Measurements from ENCODE around the gene RMDN2. TPM values are rescaled to one million over a fixed set of nuclear protein-coding genes. Genes with fewer than 3 reads are reported as not detected.

RMDN2 gene
- total and polyA plus RNA-seq, 2 experiments from 2014 or later, result 3.4 to 3.6 TPM

- Histone ChIP-seq H3K4me2 (no peak overlapping the region), H3K27me3 (ENCODE audit: insufficient read depth) (no peaks in the 10 kb centered on the region), H3F3A (replicated peaks; ENCODE audit: low read depth) (no peaks in the 10 kb centered on the region), H4K20me1 (replicated peaks; ENCODE audit: insufficient read depth) (no peaks in the 10 kb centered on the region), H3K4me3 (no peak overlapping the region), H3K4me1 (ENCODE audit: insufficient read depth) (peaks cover 1% of the 10 kb centered on the region; the same call in 1 of the 2 replicates), H3K36me3 (ENCODE audit: insufficient read depth) (no peaks in the 10 kb centered on the region), H2AFZ (peak overlapping the region; percentile 23; the same call in 1 of the 2 replicates), H3K9me2 (ENCODE audit: insufficient read depth) (no peaks in the 10 kb centered on the region), H3K27ac (ENCODE audit: low read depth) (no peak overlapping the region), H3K79me2 (replicated peaks; ENCODE audit: insufficient read depth) (no peaks in the 10 kb centered on the region)
- no peak overlapping the region for H3K27ac Mint-ChIP-seq
- ATAC-seq (peak; percentile 99), DNase-seq (ENCODE audit: low spot score) (peak; percentile 89)
- peaks cover 5% of the 10 kb centered on the region; the same call in 2 of the 3 replicates for H3K4me1 Mint-ChIP-seq
- TF ChIP-seq, protein P1, sequence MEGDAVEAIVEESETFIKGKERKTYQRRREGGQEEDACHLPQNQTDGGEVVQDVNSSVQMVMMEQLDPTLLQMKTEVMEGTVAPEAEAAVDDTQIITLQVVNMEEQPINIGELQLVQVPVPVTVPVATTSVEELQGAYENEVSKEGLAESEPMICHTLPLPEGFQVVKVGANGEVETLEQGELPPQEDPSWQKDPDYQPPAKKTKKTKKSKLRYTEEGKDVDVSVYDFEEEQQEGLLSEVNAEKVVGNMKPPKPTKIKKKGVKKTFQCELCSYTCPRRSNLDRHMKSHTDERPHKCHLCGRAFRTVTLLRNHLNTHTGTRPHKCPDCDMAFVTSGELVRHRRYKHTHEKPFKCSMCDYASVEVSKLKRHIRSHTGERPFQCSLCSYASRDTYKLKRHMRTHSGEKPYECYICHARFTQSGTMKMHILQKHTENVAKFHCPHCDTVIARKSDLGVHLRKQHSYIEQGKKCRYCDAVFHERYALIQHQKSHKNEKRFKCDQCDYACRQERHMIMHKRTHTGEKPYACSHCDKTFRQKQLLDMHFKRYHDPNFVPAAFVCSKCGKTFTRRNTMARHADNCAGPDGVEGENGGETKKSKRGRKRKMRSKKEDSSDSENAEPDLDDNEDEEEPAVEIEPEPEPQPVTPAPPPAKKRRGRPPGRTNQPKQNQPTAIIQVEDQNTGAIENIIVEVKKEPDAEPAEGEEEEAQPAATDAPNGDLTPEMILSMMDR (conservative IDR thresholded peaks at IDR 0.05; ENCODE audit: low read depth in 2 of 2), result peak; percentile 82 to 89
- TF ChIP-seq NANOG (IDR thresholded peaks at IDR 0.05; ENCODE audit: borderline replicate concordance), result no peak
- no peaks in the 10 kb centered on the region for H3K9me3 Mint-ChIP-seq
- H3K27me3 Mint-ChIP-seq (ENCODE audit: insufficient read depth, low read depth, poor library complexity), result peaks cover 7% of the 10 kb centered on the region
- no peak overlapping the region for H3K4me3 Mint-ChIP-seq
- no peaks in the 10 kb centered on the region for H3K36me3 Mint-ChIP-seq (ENCODE audit: low read depth)
Measured at GRCh38 chr2:37890893-37891495, 34.1 kb upstream of the RMDN2 start.

GRCh38 chr2:37891846-37892435 lies 33.1 kb upstream of the RMDN2 start:
- Histone ChIP-seq H4K20me1 (replicated peaks; ENCODE audit: insufficient read depth) (no peaks in the 10 kb centered on the region), H3K36me3 (ENCODE audit: insufficient read depth) (no peaks in the 10 kb centered on the region), H2AFZ (peak overlapping the region; percentile 23; the same call in 1 of the 2 replicates), H3K4me3 (no peak overlapping the region), H3K9me2 (ENCODE audit: insufficient read depth) (no peaks in the 10 kb centered on the region), H3K4me2 (no peak overlapping the region), H3K27ac (ENCODE audit: low read depth) (no peak overlapping the region), H3F3A (replicated peaks; ENCODE audit: low read depth) (no peaks in the 10 kb centered on the region), H3K4me1 (ENCODE audit: insufficient read depth) (no peaks in the 10 kb centered on the region), H3K79me2 (replicated peaks; ENCODE audit: insufficient read depth) (no peaks in the 10 kb centered on the region), H3K27me3 (ENCODE audit: insufficient read depth) (no peaks in the 10 kb centered on the region)
- DNase-seq (ENCODE audit: low spot score) (no peak), ATAC-seq (no peak)
- Mint-ChIP-seq H3K27ac (no peak overlapping the region), H3K4me3 (no peak overlapping the region), H3K4me1 (peaks cover 4% of the 10 kb centered on the region; the same call in 2 of the 3 replicates), H3K27me3 (ENCODE audit: insufficient read depth, low read depth, poor library complexity) (peaks cover 7% of the 10 kb centered on the region), H3K9me3 (no peaks in the 10 kb centered on the region), H3K36me3 (ENCODE audit: low read depth) (no peaks in the 10 kb centered on the region)
- TF ChIP-seq, protein P1 (conservative IDR thresholded peaks at IDR 0.05; ENCODE audit: low read depth in 2 of 2), result no peak
- TF ChIP-seq NANOG (IDR thresholded peaks at IDR 0.05; ENCODE audit: borderline replicate concordance) (no peak), ETS1 (IDR thresholded peaks at IDR 0.05) (no peak), CREB1 (CRISPR knock-in tag; IDR thresholded peaks at IDR 0.05; ENCODE audit: low read depth) (no peak), EZH2 (IDR thresholded peaks at IDR 0.05; ENCODE audit: low read depth, unreplicated experiment) (no peak), ZNF114 (CRISPR knock-in tag; IDR thresholded peaks at IDR 0.05) (no peak)
- TF ChIP-seq, protein P2, sequence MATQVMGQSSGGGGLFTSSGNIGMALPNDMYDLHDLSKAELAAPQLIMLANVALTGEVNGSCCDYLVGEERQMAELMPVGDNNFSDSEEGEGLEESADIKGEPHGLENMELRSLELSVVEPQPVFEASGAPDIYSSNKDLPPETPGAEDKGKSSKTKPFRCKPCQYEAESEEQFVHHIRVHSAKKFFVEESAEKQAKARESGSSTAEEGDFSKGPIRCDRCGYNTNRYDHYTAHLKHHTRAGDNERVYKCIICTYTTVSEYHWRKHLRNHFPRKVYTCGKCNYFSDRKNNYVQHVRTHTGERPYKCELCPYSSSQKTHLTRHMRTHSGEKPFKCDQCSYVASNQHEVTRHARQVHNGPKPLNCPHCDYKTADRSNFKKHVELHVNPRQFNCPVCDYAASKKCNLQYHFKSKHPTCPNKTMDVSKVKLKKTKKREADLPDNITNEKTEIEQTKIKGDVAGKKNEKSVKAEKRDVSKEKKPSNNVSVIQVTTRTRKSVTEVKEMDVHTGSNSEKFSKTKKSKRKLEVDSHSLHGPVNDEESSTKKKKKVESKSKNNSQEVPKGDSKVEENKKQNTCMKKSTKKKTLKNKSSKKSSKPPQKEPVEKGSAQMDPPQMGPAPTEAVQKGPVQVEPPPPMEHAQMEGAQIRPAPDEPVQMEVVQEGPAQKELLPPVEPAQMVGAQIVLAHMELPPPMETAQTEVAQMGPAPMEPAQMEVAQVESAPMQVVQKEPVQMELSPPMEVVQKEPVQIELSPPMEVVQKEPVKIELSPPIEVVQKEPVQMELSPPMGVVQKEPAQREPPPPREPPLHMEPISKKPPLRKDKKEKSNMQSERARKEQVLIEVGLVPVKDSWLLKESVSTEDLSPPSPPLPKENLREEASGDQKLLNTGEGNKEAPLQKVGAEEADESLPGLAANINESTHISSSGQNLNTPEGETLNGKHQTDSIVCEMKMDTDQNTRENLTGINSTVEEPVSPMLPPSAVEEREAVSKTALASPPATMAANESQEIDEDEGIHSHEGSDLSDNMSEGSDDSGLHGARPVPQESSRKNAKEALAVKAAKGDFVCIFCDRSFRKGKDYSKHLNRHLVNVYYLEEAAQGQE (IDR thresholded peaks at IDR 0.05; ENCODE audit: unreplicated experiment), result no peak

All from GM23338 (cell line).